ENCODE data around the gene PLCXD1. TPM values are rescaled to one million over a fixed set of nuclear protein-coding genes. Genes with fewer than 3 reads are reported as not detected.

The PLCXD1 gene
- total RNA-seq, 1 experiment from 2014 or later: 60.9 TPM

GRCh38 chrX:292900-293897, 12.0 kb downstream of the PLCXD1 start:
- H3K4me3 ChIP-seq (ENCODE audit: low read depth, low read length, poor library complexity, severe bottlenecking): no peak overlapping the region
- H3K9me3 ChIP-seq (ENCODE audit: low read depth, low read length, poor library complexity, severe bottlenecking): no peaks in the 10 kb centered on the region
- CTCF ChIA-PET: no interaction called here
- H3K36me3 ChIP-seq (ENCODE audit: insufficient read depth, low read length, poor library complexity, severe bottlenecking): peaks cover 54% of the 10 kb centered on the region
- intact Hi-C loops (cut with micrococcal nuclease; ENCODE audit: unreplicated experiment): no loop called here
- H3K4me1 ChIP-seq (ENCODE audit: insufficient read depth, low read length, poor library complexity, severe bottlenecking): no peaks in the 10 kb centered on the region
- BruUV-seq (replicated peaks): no TSS peak
- POLR2A ChIA-PET (ENCODE audit: low non-redundant PET): no interaction called here
- no peak overlapping the region for H3K27ac ChIP-seq (ENCODE audit: low read depth, low read length, poor library complexity, severe bottlenecking)
- no peak for DNase-seq (ENCODE audit: low spot score)
- H3K27me3 ChIP-seq (replicated peaks; ENCODE audit: insufficient read depth, low read depth, low read length, poor library complexity): no peaks in the 10 kb centered on the region
- TF ChIP-seq CTCF (conservative IDR thresholded peaks at IDR 0.05; ENCODE audit: low read depth, low read length) (no peak), EZH2 (IDR thresholded peaks at IDR 0.05; ENCODE audit: borderline replicate concordance, low read depth, low read length, poor library complexity, severe bottlenecking) (no peak)

GRCh38 chrX:295136-295535, 14.0 kb downstream of the PLCXD1 start:
- peaks cover 45% of the 10 kb centered on the region for H3K36me3 ChIP-seq (ENCODE audit: insufficient read depth, low read length, poor library complexity, severe bottlenecking)
- no peak for TF ChIP-seq CTCF (conservative IDR thresholded peaks at IDR 0.05; ENCODE audit: low read depth, low read length)
- no peak for TF ChIP-seq EZH2 (IDR thresholded peaks at IDR 0.05; ENCODE audit: borderline replicate concordance, low read depth, low read length, poor library complexity, severe bottlenecking)

GRCh38 chrX:298993-299392, 17.8 kb downstream of the PLCXD1 start:
- Histone ChIP-seq H3K27me3 (replicated peaks; ENCODE audit: insufficient read depth, low read depth, low read length, poor library complexity) (no peaks in the 10 kb centered on the region), H3K9me3 (ENCODE audit: low read depth, low read length, poor library complexity, severe bottlenecking) (no peaks in the 10 kb centered on the region), H3K27ac (ENCODE audit: low read depth, low read length, poor library complexity, severe bottlenecking) (no peak overlapping the region), H3K4me1 (ENCODE audit: insufficient read depth, low read length, poor library complexity, severe bottlenecking) (no peaks in the 10 kb centered on the region), H3K36me3 (ENCODE audit: insufficient read depth, low read length, poor library complexity, severe bottlenecking) (peaks cover 50% of the 10 kb centered on the region), H3K4me3 (ENCODE audit: low read depth, low read length, poor library complexity, severe bottlenecking) (no peak overlapping the region)
- intact Hi-C loops (cut with micrococcal nuclease; ENCODE audit: unreplicated experiment): no loop called here
- no peak for DNase-seq (ENCODE audit: low spot score)
- no TSS peak for BruUV-seq (replicated peaks)
- ChIA-PET POLR2A (ENCODE audit: low non-redundant PET) (no interaction called here), CTCF (no interaction called here)
- TF ChIP-seq EZH2 (IDR thresholded peaks at IDR 0.05; ENCODE audit: borderline replicate concordance, low read depth, low read length, poor library complexity, severe bottlenecking) (no peak), CTCF (conservative IDR thresholded peaks at IDR 0.05; ENCODE audit: low read depth, low read length) (no peak)

More at GRCh38 chrX:295136-295535, 14.0 kb downstream of the PLCXD1 start:
- Histone ChIP-seq H3K4me1 (ENCODE audit: insufficient read depth, low read length, poor library complexity, severe bottlenecking) (no peaks in the 10 kb centered on the region), H3K27ac (ENCODE audit: low read depth, low read length, poor library complexity, severe bottlenecking) (no peak overlapping the region), H3K9me3 (ENCODE audit: low read depth, low read length, poor library complexity, severe bottlenecking) (no peaks in the 10 kb centered on the region), H3K4me3 (ENCODE audit: low read depth, low read length, poor library complexity, severe bottlenecking) (no peak overlapping the region), H3K27me3 (replicated peaks; ENCODE audit: insufficient read depth, low read depth, low read length, poor library complexity) (no peaks in the 10 kb centered on the region)
- DNase-seq (ENCODE audit: low spot score): no peak
- CTCF ChIA-PET: no interaction called here
- no TSS peak for BruUV-seq (replicated peaks)
- POLR2A ChIA-PET (ENCODE audit: low non-redundant PET): no interaction called here
- intact Hi-C loops (cut with micrococcal nuclease; ENCODE audit: unreplicated experiment): no loop called here
